Stimulated activated effector memory CD8-positive, alpha-beta T cell treated with anti-CD3 and anti-CD28 coated beads, Interleukin-12 subunit alpha, Interleukin-12 subunit beta, amount 100 ng/mL, for 72 hours (primary cell): ENCODE measurements around the gene C1QB.
"Not testable (repeated sequence)": the region's sequence is repeated elsewhere in the genome, so short reads cannot be mapped to it uniquely, and the experiment has no call there.

Experiments
- ATAC-seq: fragments of 150-1000 bp; cut with Tn5 transposase; 2 replicates; pipeline ENCODE4 v1.10.0; 2021
- DNase-seq, 2 donors: peaks; one replicate each; pipeline ENCODE4 v3.0.0; 2021 to 2022; ENCODE audit warnings: low spot score in 2 of 2
- H3K27ac Mint-ChIP-seq: one replicate; pipeline ENCODE4 v1.8.0; 2022; ENCODE audit warnings: mild to moderate bottlenecking, mixed read lengths
- H3K36me3 Mint-ChIP-seq: one replicate; pipeline ENCODE4 v1.8.0; 2022; ENCODE audit warnings: mild to moderate bottlenecking, mixed read lengths
- H3K4me1 Mint-ChIP-seq: one replicate; pipeline ENCODE4 v1.8.0; 2022; ENCODE audit warnings: mixed read lengths
- H3K4me3 Mint-ChIP-seq: one replicate; pipeline ENCODE4 v1.8.0; 2022; ENCODE audit warnings: mild to moderate bottlenecking, mixed read lengths
- H3K9me3 Mint-ChIP-seq: one replicate; pipeline ENCODE4 v1.8.0; 2022; ENCODE audit warnings: mixed read lengths

The C1QB gene

GRCh38 chr1:22694172-22694571, 41.1 kb downstream of the C1QB start:
- H3K4me3 Mint-ChIP-seq = no peak overlapping the region
- H3K4me1 Mint-ChIP-seq = no peaks in the 10 kb centered on the region
- ATAC-seq (no peak), DNase-seq (no peak)
- no peaks in the 10 kb centered on the region for H3K9me3 Mint-ChIP-seq
- H3K36me3 Mint-ChIP-seq = no peaks in the 10 kb centered on the region
- H3K27ac Mint-ChIP-seq = no peak overlapping the region

GRCh38 chr1:22696610-22697009, 43.6 kb downstream of the C1QB start:
- Mint-ChIP-seq H3K4me1 (no peaks in the 10 kb centered on the region), H3K27ac (no peak overlapping the region), H3K4me3 (no peak overlapping the region), H3K9me3 (no peaks in the 10 kb centered on the region), H3K36me3 (no peaks in the 10 kb centered on the region)
- no peak for ATAC-seq
- no peak for DNase-seq

GRCh38 chr1:22697980-22698379, 44.9 kb downstream of the C1QB start:
- Mint-ChIP-seq H3K36me3 (no peaks in the 10 kb centered on the region), H3K4me1 (no peaks in the 10 kb centered on the region), H3K9me3 (no peaks in the 10 kb centered on the region), H3K4me3 (no peak overlapping the region), H3K27ac (no peak overlapping the region)
- ATAC-seq (no peak), DNase-seq (no peak)

- Mint-ChIP-seq H3K4me3 (no peak overlapping the region), H3K36me3 (no peaks in the 10 kb centered on the region), H3K27ac (no peak overlapping the region), H3K9me3 (no peaks in the 10 kb centered on the region), H3K4me1 (no peaks in the 10 kb centered on the region)
- DNase-seq (no peak), ATAC-seq (no peak)
These were observed 46.9 kb downstream of the C1QB start for GRCh38 chr1:22699681-22700520.

- DNase-seq = no peak
- H3K9me3 Mint-ChIP-seq = no peaks in the 10 kb centered on the region
- no peaks in the 10 kb centered on the region for H3K4me1 Mint-ChIP-seq
- H3K27ac Mint-ChIP-seq = no peak overlapping the region
- no peak overlapping the region for H3K4me3 Mint-ChIP-seq
- H3K36me3 Mint-ChIP-seq = no peaks in the 10 kb centered on the region
- ATAC-seq = no peak
These were observed 49.5 kb downstream of the C1QB start for GRCh38 chr1:22702296-22703085.

GRCh38 chr1:22704440-22705067, 51.5 kb downstream of the C1QB start:
- DNase-seq (peak; percentile 70 to 86), ATAC-seq (peak; percentile 92)
- no peak overlapping the region for H3K4me3 Mint-ChIP-seq
- H3K36me3 Mint-ChIP-seq = no peaks in the 10 kb centered on the region
- no peak overlapping the region for H3K27ac Mint-ChIP-seq
- peaks cover under 1% of the 10 kb centered on the region for H3K4me1 Mint-ChIP-seq
- no peaks in the 10 kb centered on the region for H3K9me3 Mint-ChIP-seq

- DNase-seq = no peak
- Mint-ChIP-seq H3K27ac (no peak overlapping the region), H3K36me3 (no peaks in the 10 kb centered on the region)
These were observed 52.5 kb downstream of the C1QB start for GRCh38 chr1:22705586-22705985.

GRCh38 chr1:22706100-22706499, 53.1 kb downstream of the C1QB start:
- not testable (repeated sequence) for DNase-seq, H3K36me3 Mint-ChIP-seq, H3K4me1 Mint-ChIP-seq, H3K27ac Mint-ChIP-seq, ATAC-seq, H3K4me3 Mint-ChIP-seq, H3K9me3 Mint-ChIP-seq

More at GRCh38 chr1:22705586-22705985, 52.5 kb downstream of the C1QB start:
- no peak for ATAC-seq
- Mint-ChIP-seq H3K4me1 (peaks cover 5% of the 10 kb centered on the region), H3K9me3 (no peaks in the 10 kb centered on the region), H3K4me3 (no peak overlapping the region)

GRCh38 chr1:22708777-22709176, 55.7 kb downstream of the C1QB start:
- Mint-ChIP-seq H3K9me3 (no peaks in the 10 kb centered on the region), H3K4me1 (peaks cover 16% of the 10 kb centered on the region), H3K36me3 (no peaks in the 10 kb centered on the region), H3K4me3 (no peak overlapping the region), H3K27ac (no peak overlapping the region)
- no peak for ATAC-seq
- no peak for DNase-seq

GRCh38 chr1:22709227-22709626, 56.2 kb downstream of the C1QB start:
- Mint-ChIP-seq H3K9me3 (no peaks in the 10 kb centered on the region), H3K27ac (no peak overlapping the region), H3K36me3 (no peaks in the 10 kb centered on the region), H3K4me1 (peaks cover 16% of the 10 kb centered on the region), H3K4me3 (no peak overlapping the region)
- DNase-seq (no peak), ATAC-seq (no peak)

GRCh38 chr1:22709891-22710700, 57.1 kb downstream of the C1QB start:
- peak overlapping the region; percentile 53 for H3K4me3 Mint-ChIP-seq
- H3K9me3 Mint-ChIP-seq = no peaks in the 10 kb centered on the region
- ATAC-seq = no peak
- H3K4me1 Mint-ChIP-seq = peaks cover 16% of the 10 kb centered on the region
- H3K27ac Mint-ChIP-seq = no peak overlapping the region
- no peak for DNase-seq
- no peaks in the 10 kb centered on the region for H3K36me3 Mint-ChIP-seq

- Mint-ChIP-seq H3K4me3 (peak within 1 kb of the TSS; percentile 53), H3K4me1 (peaks cover 16% of the 10 kb centered on the region), H3K9me3 (no peaks in the 10 kb centered on the region), H3K27ac (no peak within 1 kb of the TSS), H3K36me3 (no peaks in the 10 kb centered on the region)
- DNase-seq (no peak), ATAC-seq (peak; percentile 32)
These were observed 57.6 kb downstream of the C1QB start, which contains the start of gene EPHB2 for GRCh38 chr1:22710701-22711049. Gene EPHB2, plus strand, starts transcription at chr1:22710839. Its CDS starts 144 bp downstream, at chr1:22710983.

GRCh38 chr1:22711071-22711470, 58.0 kb downstream of the C1QB start:
- H3K27ac Mint-ChIP-seq = no peak overlapping the region
- peaks cover 16% of the 10 kb centered on the region for H3K4me1 Mint-ChIP-seq
- ATAC-seq = no peak
- H3K9me3 Mint-ChIP-seq = no peaks in the 10 kb centered on the region
- DNase-seq = no peak
- H3K36me3 Mint-ChIP-seq = no peaks in the 10 kb centered on the region
- H3K4me3 Mint-ChIP-seq = no peak overlapping the region
